ENCODE measurements around the gene ZNF813.

Gene ZNF813

DNA sequence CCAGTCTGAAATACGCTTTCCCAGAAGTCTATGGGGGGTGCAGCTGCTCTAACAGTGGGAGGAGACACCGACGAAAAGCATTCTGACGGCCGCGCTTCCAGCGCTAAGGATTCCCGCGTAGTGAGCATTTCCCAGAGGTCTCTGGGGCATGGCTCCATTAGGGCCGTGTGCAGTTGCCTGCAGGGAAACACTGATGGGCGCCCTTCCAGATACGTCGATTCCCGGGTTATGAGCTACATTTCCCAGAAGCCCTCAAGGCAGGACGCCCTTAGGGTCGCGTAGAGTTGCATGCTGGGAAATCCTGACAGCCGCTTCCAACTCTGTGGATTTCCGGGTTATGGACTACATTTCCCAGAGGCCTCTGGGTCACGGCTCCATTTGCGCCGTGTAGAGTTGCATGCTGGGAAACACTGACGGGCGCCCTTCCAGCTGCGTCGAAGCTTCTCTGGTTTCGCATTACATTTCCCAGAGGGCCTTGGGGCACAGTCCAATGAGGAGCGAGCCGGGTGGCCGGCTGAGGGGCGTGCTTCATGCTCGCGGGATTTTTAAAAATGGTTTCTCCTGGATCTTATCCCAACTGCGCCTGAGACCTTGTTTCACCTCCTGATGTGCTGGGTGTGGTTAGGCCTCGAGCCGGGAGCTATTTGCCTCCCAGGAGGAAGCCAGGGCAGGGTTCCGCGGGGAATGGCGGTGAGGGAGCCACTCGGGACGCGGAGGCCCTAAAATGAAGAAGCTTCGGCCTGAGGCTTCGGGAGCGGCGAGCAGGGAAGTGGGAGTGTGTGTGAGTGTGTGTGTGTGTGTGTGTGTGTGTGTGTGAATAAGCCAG is 53.2 kb downstream of the ZNF813 start:
- peak; percentile 53 to 72 for DNase-seq (ENCODE audit: low read depth in 2 of 2)

- DNase-seq (ENCODE audit: low read depth in 2 of 2) = no peak
These were observed 54.1 kb downstream of the ZNF813 start for GRCh38 chr19:53521373-53522202.

DNA sequence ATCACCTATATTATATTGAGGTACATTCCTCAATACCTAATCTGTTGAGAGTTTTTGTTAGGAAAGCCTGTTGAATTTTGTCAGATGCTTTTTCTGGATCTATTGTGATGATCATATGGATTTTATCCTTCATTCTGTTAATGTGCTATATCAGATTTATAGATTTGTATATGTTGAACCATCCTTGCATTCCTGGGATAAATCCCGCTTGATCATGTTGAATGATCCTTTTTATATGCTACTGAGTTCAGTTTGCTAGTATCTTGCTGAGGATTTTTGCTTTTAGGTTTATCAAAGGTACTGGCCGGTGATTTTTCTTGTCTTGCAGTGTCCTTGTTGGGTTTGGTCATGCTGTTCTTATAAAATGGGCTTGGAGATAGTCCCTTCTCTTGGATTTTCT is 58.4 kb downstream of the ZNF813 start:
- DNase-seq (ENCODE audit: low read depth in 2 of 2) = no peak

GRCh38 chr19:53530622-53531021 is 63.1 kb downstream of the ZNF813 start:
- no peak for DNase-seq (ENCODE audit: low read depth in 2 of 2)

- no peak for DNase-seq (ENCODE audit: low read depth in 2 of 2)
These were observed 63.9 kb downstream of the ZNF813 start for GRCh38 chr19:53531457-53531856.

- DNase-seq (ENCODE audit: low read depth in 2 of 2) = no peak
These were observed 64.8 kb downstream of the ZNF813 start for GRCh38 chr19:53532362-53532761.

DNA sequence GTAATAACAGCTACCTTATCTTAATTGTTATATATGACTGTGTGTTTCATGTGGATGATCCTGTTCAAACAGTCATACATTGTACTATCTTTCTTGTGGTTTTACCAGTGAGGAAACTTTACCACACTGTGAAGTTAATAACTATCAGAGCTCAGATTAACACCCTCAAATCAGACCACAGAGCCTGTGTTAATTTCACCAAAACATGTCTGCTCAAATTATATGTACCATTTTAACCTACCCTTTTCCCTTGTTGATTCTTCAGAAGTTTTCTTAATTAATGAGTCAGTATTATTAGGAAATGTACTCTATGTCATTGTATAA is 68.7 kb downstream of the ZNF813 start:
- no peak for DNase-seq (ENCODE audit: low read depth in 2 of 2)

DNA sequence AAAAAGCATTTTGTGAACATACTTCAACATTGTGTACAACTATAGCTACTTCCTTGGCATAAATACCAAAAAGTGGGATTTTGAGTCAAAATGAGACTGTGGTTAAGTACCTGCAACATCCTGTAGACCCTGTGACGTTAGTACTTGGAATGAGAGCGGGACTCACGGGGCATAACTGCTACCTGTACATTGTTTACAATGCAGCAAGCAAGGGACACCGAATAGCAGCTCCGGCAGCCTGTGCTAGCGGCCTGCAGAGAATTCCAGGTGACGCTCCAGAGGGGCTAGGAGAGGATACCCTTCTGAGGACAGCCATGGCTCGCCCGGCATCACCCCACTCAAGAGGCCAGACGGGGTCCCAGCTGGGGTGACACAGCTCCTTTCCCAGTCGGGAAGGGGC is 69.6 kb downstream of the ZNF813 start:
- DNase-seq (ENCODE audit: low read depth in 2 of 2) = no peak

DNA sequence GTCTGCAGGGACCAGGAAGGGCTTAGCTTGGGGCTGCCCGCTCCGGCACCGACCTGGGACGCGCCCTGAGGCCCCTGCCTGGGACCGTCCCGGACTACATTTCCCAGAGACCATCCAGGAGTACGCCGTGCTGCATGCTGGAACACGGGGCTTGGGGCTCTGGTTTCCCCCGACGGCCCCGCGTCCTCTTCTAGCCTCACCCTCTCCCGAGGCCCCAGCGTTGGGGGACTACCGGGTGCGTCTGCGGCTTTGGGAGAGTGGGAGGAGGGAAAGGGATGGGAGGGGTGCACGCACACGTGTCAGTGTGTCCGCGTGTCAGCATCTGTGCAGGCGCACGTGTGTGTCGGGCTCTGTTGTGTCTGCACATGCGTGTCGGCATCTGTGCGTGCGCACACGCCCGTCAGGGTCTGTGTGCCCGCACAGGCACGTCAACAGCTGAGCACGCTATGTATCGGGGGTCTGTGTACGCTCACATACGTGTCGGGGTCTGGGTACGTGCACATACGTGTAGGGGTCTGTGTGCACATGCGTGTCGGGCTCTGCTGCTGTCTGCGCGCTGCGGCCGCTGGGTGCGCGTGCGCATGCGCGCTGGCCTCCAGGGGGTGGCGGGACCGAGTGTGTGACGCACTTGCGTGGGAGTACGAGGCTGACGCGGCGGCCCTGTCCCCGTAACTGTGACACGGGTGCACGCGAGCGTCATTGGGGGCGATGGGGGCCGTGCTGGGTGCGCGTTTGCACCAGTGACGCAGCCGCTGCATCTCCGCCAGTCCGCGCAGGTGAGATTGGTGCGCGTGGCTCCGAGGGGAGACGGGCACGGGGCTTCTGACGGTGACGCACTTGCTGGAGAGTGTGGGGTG is 70.2 kb downstream of the ZNF813 start, which contains the start of gene ZNF331:
TSS of gene ZNF331 (plus strand) at position 625 of the 857 bp plus-strand sequence. CDS start 31,232 bp downstream, outside the sequence.
- peak; percentile 67 to 77 for DNase-seq (ENCODE audit: low read depth in 2 of 2)

GRCh38 chr19:53538378-53539109 is 71.0 kb downstream of the ZNF813 start:
- DNase-seq (ENCODE audit: low read depth in 2 of 2) = no peak

DNA sequence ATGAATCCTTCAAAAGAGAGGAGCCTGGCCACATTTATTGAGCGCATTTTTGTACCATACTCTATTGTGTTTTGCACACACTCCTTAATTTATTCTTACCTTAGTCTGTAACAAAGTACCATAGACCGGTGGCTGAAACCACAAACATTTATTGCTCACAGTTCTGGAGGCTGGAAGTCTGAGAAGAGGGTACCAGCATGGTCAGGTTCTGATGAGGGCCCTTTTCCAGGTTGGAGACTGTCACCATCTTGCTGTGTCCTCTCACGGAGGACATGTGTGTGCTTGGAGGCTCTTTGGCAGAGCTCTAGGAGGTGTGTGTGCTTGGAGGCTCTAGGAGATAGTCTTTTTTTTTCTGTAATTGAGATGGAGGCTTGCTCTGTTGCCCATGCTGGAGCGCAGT is 72.6 kb downstream of the ZNF813 start:
- DNase-seq (ENCODE audit: low read depth in 2 of 2) = no peak

- DNase-seq (ENCODE audit: low read depth in 2 of 2) = no peak
These were observed 74.4 kb downstream of the ZNF813 start for GRCh38 chr19:53541971-53542370.

GRCh38 chr19:53545271-53546065 is 77.9 kb downstream of the ZNF813 start:
- DNase-seq (ENCODE audit: low read depth in 2 of 2) = no peak

Measured in stimulated activated CD4-positive, alpha-beta T cell treated with anti-CD3 and anti-CD28 coated beads, Interleukin-1b, Interleukin-23, amount 100 ng/mL, for 1 hour (primary cell).